Body of pancreas (tissue), 4 donors: ENCODE measurements around the gene XRCC6.

ENCODE experiments used
- CTCF ChIP-seq, 7 experiments: fragments of 450-650 bp in 4 of 7; fragments of 200-600 bp in 3 of 7; sonication (generic) in 3 of 7; IDR thresholded peaks; one replicate each; pipeline ENCODE4 v1.5.1; 2016 to 2019; ENCODE audit warnings: antibody characterized with exemption in 7 of 7
- POLR2A ChIP-seq, 3 donors: fragments of 450-650 bp; IDR thresholded peaks; one replicate each; pipeline ENCODE4 v1.6.1; 2016; ENCODE audit warnings: antibody characterized with exemption in 3 of 3, mild to moderate bottlenecking in 2 of 3

DNA sequence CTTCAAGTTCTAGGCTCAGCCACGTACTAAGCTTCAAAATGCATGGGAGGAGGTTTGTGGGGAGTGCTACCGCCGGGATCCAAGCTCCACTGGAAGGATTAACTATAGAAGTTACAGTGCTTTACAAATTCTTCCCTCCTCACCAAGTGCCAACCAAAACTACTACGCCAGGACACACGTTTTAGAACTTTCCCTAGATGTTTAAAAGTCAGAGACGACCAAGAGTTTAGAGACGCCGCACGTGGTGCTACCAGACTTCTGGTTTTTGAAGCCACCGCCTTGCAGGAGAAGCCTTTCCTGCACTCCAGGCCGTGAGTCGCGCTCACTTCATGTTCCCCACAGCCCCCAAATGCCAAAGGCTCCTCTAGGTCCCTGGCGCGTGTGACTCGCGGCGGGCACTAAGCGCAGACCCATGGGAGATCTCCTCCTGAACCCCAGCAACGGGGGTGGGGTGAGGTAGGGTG is 66.8 kb downstream of the XRCC6 start:
- TF ChIP-seq CTCF (IDR thresholded peaks at IDR 0.05) (no peak), POLR2A (IDR thresholded peaks at IDR 0.05) (no peak)
